Measurements from ENCODE around the gene ISYNA1.

ISYNA1 gene

GRCh38 chr19:18469069-18469846 lies 31.3 kb upstream of the ISYNA1 start:
- TF ChIP-seq EGR1 (IDR thresholded peaks at IDR 0.05) (no peak), EP300 (IDR thresholded peaks at IDR 0.05; ENCODE audit: borderline replicate concordance) (no peak), YY1 (IDR thresholded peaks at IDR 0.05; ENCODE audit: low read depth) (no peak), CEBPB (IDR thresholded peaks at IDR 0.05) (no peak), TEAD4 (IDR thresholded peaks at IDR 0.05) (no peak), FOXM1 (IDR thresholded peaks at IDR 0.05; ENCODE audit: borderline replicate concordance, low read depth) (no peak), NFIC (IDR thresholded peaks at IDR 0.05) (no peak), RAD21 (IDR thresholded peaks at IDR 0.05; ENCODE audit: low read depth) (peak; percentile 43; the same call in 1 of the 2 replicates)

- TF ChIP-seq TCF12 (IDR thresholded peaks at IDR 0.05; ENCODE audit: low read depth) (no peak), RAD21 (IDR thresholded peaks at IDR 0.05; ENCODE audit: low read depth) (no peak), CREB1 (IDR thresholded peaks at IDR 0.05; ENCODE audit: low read depth) (no peak), TEAD4 (IDR thresholded peaks at IDR 0.05) (no peak), YY1 (IDR thresholded peaks at IDR 0.05; ENCODE audit: low read depth) (no peak), REST (IDR thresholded peaks at IDR 0.05; ENCODE audit: low read depth) (no peak), USF1 (IDR thresholded peaks at IDR 0.05) (no peak), EGR1 (IDR thresholded peaks at IDR 0.05) (no peak), TAF1 (IDR thresholded peaks at IDR 0.05; ENCODE audit: low read depth) (no peak), NFIC (IDR thresholded peaks at IDR 0.05) (no peak)
Observed at GRCh38 chr19:18468517-18468916, 30.6 kb upstream of the ISYNA1 start.

DNA sequence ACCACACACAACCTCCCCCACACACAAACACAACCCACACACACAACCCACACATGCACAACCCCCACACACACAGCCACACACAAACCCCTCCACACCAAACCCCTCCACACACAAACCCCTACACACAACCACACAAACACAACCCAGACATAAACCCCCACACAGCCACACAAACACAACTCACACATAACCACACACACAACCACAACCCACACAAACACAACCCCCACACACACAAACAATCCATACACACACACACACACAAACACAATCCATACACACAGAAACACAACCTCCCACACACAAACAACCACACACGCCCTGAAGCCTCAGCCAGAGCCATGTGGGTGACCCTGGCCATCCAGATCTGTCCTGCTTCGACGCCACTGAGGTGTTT lies 30.0 kb upstream of the ISYNA1 start:
- TF ChIP-seq EP300 (IDR thresholded peaks at IDR 0.05; ENCODE audit: borderline replicate concordance), result no peak
- no peak for TF ChIP-seq YY1 (IDR thresholded peaks at IDR 0.05; ENCODE audit: low read depth)
- TF ChIP-seq NFIC (IDR thresholded peaks at IDR 0.05), result no peak
- TF ChIP-seq FOXM1 (IDR thresholded peaks at IDR 0.05; ENCODE audit: borderline replicate concordance, low read depth), result no peak

GRCh38 chr19:18466354-18466753 lies 28.4 kb upstream of the ISYNA1 start:
- no peak for TF ChIP-seq USF1 (IDR thresholded peaks at IDR 0.05)
- no peak for TF ChIP-seq EGR1 (IDR thresholded peaks at IDR 0.05)
- TF ChIP-seq RAD21 (IDR thresholded peaks at IDR 0.05; ENCODE audit: low read depth), result no peak
- no peak for TF ChIP-seq TEAD4 (IDR thresholded peaks at IDR 0.05)
- TF ChIP-seq TCF12 (IDR thresholded peaks at IDR 0.05; ENCODE audit: low read depth), result no peak
- TF ChIP-seq EP300 (IDR thresholded peaks at IDR 0.05; ENCODE audit: borderline replicate concordance), result no peak
- no peak for TF ChIP-seq CEBPB (IDR thresholded peaks at IDR 0.05)
- TF ChIP-seq TAF1 (IDR thresholded peaks at IDR 0.05; ENCODE audit: low read depth), result no peak
- no peak for TF ChIP-seq NFIC (IDR thresholded peaks at IDR 0.05)
- TF ChIP-seq CREB1 (IDR thresholded peaks at IDR 0.05; ENCODE audit: low read depth), result no peak
- no peak for TF ChIP-seq FOXM1 (IDR thresholded peaks at IDR 0.05; ENCODE audit: borderline replicate concordance, low read depth)
- no peak for TF ChIP-seq ZBTB7A (IDR thresholded peaks at IDR 0.05; ENCODE audit: low read depth)
- no peak for TF ChIP-seq MAX (IDR thresholded peaks at IDR 0.05)
- TF ChIP-seq YY1 (IDR thresholded peaks at IDR 0.05; ENCODE audit: low read depth), result no peak
- TF ChIP-seq REST (IDR thresholded peaks at IDR 0.05; ENCODE audit: low read depth), result no peak

DNA sequence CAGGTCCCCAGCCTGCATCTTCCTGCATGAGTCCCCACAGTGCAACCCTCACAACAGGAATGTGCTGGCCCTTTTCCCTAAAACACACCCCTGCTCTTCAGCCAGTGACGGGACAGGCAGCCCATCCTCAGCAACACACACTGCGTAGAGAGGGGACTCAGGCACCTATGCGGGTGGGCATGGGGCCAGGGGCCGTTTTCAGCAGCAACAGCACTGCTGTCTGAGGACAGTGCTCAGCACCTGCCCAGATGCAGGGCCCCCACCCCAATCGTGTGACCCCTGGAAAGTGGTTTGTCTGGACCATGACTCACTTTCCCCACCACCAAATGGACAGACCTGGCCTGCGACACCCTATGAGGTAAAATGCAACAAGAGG lies 28.0 kb upstream of the ISYNA1 start:
- no peak for TF ChIP-seq EP300 (IDR thresholded peaks at IDR 0.05; ENCODE audit: borderline replicate concordance)
- no peak for TF ChIP-seq RAD21 (IDR thresholded peaks at IDR 0.05; ENCODE audit: low read depth)
- no peak for TF ChIP-seq TAF1 (IDR thresholded peaks at IDR 0.05; ENCODE audit: low read depth)
- TF ChIP-seq FOXM1 (IDR thresholded peaks at IDR 0.05; ENCODE audit: borderline replicate concordance, low read depth), result no peak
- TF ChIP-seq REST (IDR thresholded peaks at IDR 0.05; ENCODE audit: low read depth), result no peak
- TF ChIP-seq CREB1 (IDR thresholded peaks at IDR 0.05; ENCODE audit: low read depth), result no peak
- TF ChIP-seq ZBTB7A (IDR thresholded peaks at IDR 0.05; ENCODE audit: low read depth), result no peak
- no peak for TF ChIP-seq NFIC (IDR thresholded peaks at IDR 0.05)
- TF ChIP-seq CEBPB (IDR thresholded peaks at IDR 0.05), result no peak
- TF ChIP-seq TCF12 (IDR thresholded peaks at IDR 0.05; ENCODE audit: low read depth), result no peak
- TF ChIP-seq YY1 (IDR thresholded peaks at IDR 0.05; ENCODE audit: low read depth), result no peak
- no peak for TF ChIP-seq MAX (IDR thresholded peaks at IDR 0.05)
- no peak for TF ChIP-seq EGR1 (IDR thresholded peaks at IDR 0.05)
- TF ChIP-seq TEAD4 (IDR thresholded peaks at IDR 0.05), result no peak
- no peak for TF ChIP-seq USF1 (IDR thresholded peaks at IDR 0.05)
